ENCODE results near the gene CCDC86.

The CCDC86 gene

DNA sequence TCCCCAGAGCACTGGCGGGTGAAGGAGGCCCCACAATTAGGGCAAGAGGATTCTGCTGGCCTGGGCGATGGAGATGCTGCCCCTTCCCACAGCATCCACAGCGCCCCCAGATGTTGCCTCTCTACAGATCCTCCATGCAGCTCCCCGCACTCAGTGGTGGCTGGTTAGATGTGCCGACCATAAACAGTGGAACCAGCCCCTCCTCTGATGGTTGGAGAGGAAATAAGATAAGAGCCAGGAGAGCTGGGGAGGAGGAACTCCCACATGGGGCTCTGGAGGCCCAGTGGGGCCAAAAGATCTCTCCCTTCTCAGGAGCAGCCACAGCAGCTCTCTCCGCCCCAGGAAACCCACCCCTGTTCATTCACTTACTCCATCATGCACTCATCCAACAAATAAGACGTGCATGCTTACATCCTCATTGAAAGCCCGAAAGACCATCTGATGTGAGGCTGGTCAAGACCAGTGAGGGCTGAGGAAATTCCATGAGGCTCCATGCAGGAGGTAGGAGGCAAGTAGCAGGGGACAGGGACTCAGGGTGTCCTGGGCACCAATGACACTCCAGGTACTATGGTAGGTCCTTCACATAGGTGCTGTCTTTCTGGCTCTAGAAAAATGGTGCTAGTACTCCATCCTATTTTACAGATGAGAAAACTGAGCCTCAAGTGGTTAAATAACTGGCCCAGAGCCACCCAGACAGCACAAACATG lies 12.4 kb downstream of the CCDC86 start:
- DNase-seq: no peak

DNA sequence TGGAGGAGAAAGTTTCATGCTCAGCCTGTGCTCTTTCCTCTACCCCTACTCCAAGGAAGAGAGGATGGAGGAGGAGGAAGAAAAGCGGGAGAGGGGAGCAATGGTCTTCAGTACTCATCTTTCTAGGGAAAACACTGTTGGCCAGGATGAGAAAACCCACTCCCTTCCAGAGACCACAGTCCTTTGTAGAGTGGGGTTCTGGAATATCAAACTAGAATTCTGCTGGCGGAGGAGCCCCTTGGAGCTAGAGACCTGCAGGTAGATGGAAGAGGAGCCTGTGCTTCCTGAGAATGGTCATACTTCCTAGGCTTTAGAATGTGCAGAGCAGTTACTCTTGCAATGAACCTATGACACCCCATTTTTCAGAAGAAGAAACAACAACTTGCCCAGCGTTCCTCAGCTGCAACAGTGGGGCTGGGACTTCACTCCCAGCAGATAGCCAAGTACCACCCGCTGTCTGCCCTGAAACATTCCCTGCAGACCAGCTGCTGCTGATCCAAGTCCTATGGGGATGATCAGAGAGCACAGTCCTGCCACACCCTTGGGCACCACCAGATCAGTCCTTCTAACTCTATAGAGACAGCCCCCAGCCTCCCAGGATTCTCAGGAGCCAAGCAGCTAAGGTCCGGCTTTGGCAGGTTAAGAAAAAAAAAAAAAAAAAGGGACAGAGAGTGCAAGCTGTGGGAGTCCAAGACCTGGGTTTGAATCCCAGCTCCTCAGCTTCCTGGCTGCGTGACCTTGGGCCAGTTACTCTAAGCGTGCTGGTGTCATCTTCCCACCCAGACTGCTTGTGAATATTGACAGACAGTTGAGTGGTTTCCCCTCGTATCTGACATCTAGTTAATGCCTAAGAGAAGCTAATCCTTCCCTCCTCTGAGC lies 13.2 kb downstream of the CCDC86 start:
- no peak for DNase-seq

DNA sequence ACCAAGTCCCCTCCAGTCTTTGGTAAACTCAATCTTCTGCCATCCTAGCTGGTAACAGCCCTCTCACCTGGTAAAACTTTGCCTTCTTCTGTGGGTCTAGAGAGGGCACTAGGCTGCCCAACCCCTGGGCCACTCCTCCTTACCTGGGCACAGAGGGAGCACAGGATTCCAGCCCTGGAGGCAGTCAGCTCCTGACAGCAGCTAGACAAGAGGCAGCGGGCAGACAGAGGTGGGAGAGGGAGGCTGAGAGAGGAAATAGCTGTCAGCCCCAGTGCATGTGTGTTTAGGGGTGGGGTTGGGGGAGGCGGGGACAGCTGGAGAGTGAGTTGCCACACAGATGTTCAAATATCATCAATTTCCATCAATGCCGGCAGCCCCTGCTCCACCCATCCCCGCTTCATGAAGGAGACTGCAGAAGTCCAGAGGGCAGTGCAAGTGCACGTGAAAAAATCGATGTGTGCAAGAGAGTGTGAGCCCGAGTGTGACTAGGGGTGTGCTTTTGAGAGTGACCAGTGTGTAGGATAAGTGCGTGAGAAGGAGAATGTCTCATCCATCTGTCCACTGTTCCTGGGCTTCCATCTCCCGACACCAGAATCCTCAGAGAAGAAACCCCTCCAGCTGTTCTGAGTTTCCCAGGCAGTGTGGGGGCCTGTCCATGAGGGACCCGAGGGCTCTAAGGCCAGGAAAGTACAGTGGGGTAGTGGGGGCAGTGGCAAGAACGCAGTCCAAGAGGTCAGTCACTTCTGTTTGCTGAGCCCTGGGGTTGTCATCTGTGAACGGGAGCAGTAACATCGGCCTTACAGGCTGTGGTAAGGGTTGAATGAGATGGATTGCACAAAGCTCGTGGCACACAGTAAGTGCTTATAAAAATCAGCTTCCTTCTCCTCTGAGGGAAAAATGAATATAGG lies 14.1 kb downstream of the CCDC86 start, which contains the start of gene PTGDR2:
Gene PTGDR2 (minus strand): TSS at position 225 of the 908 bp plus-strand sequence. CDS start 2,228 bp downstream, outside the sequence.
- DNase-seq: no peak

DNA sequence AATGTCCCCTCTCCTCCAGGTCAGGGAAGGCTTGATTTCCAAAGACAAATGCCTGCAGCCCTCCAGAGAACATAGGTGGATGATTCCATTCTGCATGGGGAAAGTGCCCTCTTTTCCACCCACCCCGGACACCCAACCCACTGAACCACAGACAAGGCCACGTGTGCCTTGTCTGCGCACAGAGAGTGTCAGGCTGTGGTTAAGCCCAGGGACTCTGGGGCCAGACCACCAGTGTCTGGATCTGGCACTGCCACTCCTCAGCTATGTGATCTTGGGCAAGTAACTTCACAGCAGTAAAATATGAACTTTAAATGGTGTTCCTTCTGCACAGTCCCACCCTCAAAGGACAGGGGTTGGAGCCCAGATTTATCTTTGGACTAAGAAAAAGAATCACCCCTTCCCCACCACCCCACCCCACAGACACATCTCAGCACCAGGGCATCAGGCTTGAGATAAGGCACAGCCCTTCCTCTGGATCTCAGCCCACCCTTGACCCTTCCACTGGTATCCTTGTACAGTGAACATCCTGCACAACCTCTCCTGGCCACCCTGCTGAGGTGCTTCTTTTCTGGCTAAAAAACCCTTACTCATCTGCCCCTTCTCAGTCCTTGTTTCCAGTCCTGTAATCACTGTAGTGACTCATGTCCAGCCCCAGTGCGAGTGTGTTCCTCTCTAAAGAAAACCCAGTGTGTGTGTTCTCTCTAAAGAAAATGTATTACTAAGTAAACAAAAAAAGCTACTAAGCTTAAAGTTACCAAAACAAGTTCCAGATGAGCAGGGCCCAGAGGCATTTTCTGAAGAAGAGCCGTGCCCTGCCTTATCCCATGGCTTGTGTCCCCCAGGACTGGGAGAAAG lies 15.7 kb downstream of the CCDC86 start:
- no peak for DNase-seq

DNA sequence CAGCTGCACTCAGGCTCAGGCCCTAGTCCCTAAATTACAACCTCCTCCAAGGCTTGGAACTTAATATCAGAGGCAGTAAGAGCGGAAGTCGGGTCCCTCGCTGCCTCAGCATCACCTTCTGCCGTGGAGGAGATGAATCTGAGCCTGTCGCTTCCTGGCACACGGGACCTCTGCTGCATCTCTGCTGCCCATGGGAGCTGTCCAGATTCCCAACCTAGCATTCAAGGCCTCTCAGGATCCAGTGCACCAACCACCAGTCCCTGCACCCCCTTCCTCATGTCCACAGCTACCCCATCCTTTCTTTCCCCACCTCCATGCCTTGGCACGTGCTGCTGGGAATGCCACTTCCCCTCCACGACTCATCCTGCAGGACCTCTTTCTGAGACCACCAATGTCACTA lies 16.3 kb downstream of the CCDC86 start:
- no peak for DNase-seq

DNA sequence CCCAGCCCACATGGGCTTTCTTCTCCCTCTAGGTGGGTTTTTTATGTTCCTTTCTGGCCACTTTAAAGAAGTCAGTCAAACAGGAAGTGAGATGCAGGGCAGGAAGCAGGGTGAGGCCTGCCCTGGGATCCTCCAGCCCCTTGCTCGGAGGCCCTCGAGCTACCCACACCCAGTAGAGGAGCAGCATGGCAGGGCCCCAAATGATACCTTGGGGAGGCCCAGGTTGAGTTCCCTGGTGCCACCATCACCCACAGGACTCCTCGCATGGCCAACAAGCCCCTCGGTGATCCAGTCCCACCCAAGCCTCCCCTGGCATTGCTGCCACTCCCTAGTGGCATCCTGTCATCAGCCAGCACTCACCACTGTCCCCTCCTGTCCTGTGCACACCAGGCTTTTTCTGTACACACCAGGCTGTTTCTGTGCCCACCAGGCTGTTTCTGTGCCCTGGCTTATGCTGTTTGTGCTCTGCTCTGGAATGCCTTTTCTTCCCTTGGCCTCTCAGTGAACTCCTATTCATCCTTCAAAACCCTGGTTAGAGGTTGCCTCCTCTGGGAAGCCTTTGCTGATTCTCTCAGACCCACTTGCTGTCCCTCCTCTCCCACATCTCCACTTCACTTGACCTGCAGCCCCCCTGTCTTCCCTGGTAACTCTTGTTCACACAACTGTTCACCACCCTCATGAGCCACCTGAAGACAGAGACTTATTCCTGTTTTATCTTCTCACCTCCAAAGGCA lies 17.0 kb downstream of the CCDC86 start:
- DNase-seq: no peak

DNA sequence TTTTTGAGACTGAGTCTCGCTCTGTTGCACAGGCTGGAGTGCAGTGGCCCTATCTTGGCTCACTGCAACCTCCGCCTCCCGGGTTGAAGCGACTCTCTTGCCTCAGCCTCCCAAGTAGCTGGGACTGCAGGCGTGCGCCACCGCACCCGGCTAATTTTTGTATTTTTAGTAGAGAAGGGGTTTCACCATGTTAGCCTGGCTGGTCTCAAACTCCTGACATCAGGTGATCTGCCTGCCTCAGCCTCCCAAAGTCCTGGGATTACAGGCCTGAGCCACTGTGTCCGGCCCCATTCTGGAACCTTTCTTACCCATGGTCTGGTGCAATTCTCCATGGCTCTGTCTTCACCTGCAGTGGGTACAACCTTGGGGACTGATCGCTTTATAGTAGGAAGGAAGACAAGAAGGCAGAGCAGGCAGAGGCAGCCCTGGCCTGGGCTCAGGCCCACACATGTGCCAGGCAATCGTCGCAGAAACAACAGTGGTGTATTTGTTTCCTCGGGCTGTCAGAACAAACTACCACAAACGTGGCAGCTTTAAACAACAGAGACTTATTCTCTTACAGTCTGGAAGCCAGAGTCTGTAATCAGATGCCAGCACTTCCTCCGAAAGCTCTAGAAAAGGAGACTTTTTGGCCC lies 17.8 kb downstream of the CCDC86 start:
- no peak for DNase-seq

DNA sequence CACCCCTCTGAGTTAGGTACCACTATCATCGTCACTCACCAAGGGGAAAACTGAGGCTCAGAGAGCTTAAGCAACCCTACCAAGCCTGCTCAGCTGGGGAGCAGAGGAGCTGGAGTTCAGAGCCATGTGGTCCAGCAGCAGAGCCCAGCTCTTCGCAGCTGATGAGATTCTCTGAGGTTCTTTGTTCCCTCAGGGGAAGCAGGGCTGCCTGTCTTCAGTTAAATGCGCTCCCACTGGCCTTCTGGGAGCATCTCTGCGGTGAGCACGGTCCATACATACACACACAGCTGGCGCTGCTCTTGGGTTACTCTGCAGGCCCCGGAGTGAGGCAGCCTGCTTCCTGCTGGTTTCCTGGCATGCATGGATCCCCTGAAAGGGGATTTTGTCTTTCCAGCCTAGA lies 19.0 kb downstream of the CCDC86 start:
- no peak for DNase-seq

DNA sequence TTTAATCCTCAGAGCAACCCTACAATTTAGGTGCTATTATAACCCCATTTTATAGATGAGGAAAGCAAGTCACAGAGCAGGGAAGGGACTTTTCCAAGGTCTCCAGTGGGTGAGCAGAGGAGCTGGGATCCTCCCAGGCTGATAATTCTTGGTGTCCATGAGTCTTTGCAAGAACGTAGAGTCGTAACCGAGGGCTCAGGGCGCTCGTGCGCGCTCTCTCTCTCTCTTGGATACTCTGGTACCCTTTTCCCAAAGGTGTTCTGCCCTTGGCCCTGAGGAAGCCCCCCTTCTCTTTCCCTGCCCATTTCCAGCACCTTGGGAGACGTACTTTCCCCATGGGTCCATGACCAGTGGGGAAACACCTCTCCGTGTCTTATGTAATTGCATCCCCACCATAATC lies 20.3 kb downstream of the CCDC86 start:
- no peak for DNase-seq

DNA sequence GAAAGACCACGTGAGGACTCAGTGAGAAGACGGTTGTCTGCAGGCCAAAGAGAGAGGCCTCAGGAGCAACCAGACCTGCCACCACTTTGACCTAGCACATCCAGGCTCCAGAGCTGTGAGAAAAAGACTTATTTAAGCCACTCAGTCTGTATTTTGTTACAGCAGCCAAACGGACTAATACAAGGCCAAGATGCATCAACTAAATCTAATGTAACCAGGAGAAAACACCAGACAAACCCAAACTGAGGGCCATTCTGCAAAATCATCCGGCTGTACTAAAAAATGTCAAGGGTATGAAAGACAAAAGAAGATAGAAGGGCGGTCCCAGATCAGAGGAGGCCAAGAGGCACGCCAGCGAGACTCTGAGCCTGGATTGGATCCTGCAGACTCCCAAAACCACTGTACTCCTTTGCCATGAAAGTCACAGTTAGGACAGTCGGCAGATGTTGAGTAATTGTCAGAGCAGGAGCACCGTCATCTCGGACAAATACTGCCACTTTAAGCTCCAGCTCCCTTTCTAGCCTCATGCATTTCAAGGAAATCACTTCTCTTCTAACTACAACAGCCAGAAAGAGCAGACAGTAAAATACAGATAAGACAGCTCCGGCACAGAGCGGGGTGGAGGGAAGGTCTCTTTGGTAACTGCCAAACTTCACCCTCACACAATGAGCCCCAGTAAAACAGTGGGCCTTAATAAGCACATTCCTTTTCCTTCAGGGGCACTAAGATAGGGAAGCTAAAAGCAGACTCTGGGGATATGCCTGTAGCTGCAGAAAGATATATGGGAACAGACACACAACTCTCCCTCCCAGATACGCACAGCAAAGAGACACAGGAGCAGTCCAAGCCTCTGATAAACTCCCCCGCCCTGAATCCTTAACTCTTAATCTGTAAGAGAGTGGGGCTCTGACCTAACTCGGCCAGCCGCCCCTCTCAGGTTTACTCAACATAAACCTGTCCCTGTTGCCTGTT lies 21.9 kb downstream of the CCDC86 start:
- DNase-seq: no peak

DNA sequence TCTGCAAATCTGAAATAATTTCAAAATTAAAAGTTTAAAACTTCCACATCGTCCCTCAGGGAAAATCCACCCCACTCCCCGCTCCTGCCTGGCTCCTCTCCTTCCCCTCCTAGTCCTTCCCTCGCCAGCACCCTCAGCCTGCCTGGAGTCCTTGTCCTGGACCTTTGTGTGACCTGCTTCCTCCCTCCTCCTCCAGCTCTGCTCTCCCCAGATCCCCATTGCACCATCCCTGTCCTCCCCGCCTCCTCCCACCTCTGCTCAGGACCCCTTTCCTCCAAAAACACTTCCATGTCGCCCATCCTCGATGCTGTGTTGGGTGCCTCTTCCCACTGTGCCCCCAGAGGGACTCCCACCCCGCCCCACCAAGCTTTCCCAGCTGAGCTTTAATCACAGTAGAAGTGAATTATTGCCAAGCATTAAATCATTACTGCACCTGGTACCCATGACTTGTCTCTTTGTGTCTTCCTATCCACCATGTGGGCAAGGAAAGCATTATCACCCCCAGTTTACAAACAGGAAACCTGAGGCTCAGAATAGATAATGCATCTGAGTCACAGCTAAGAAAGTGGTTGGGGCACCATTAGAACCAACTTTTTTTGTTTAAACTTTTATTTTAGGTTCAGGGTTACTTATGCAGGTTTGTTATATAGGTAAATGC lies 23.1 kb downstream of the CCDC86 start:
- DNase-seq: no peak

DNA sequence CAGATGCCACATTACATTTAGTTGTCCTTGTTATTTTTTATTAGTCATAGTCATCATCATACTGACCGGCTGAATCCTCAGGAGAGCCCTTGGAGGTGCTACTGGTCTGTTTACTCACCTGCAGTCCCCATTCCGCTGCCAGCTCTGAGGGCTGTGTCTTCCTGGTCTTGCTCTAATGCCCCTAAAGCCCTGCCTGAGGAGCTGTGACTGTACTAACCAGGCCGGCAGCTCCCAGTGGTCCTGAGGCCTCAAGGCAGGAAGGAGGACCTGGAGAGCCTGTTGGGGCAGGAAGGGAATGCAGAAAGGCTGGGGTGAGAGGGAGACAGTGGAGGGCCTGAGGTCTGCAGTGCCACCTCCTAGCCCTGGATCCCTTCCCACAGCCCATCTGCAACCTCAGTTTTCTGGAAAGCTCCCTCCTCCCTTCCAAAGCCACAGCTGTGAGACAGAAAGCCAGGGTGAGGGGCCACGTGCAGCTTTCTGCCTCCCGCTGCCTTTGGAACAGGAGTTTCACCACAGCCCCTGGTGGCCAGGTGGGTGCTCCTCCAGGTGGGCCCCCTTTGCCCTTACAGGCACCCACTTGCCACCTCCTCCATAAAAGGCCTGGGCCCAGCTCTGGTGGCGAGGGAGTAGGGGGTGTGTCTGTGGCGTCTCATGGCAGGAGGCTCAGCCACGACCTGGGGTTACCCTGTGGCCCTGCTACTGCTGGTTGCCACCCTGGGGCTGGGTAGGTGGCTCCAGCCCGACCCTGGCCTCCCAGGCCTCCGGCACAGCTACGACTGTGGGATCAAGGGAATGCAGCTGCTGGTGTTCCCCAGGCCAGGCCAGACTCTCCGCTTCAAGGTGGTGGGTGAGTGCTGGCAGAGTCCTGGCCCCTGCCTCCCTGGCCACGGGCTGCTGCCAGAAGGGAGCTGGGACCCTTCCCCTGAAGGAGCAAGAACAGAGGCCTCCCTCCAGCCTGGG lies 25.3 kb downstream of the CCDC86 start, which contains the start of gene ZP1:
Gene ZP1 (plus strand): TSS at position 632 of the 960 bp plus-strand sequence. CDS start 20 bp downstream, at position 652.
- no peak for DNase-seq

DNA sequence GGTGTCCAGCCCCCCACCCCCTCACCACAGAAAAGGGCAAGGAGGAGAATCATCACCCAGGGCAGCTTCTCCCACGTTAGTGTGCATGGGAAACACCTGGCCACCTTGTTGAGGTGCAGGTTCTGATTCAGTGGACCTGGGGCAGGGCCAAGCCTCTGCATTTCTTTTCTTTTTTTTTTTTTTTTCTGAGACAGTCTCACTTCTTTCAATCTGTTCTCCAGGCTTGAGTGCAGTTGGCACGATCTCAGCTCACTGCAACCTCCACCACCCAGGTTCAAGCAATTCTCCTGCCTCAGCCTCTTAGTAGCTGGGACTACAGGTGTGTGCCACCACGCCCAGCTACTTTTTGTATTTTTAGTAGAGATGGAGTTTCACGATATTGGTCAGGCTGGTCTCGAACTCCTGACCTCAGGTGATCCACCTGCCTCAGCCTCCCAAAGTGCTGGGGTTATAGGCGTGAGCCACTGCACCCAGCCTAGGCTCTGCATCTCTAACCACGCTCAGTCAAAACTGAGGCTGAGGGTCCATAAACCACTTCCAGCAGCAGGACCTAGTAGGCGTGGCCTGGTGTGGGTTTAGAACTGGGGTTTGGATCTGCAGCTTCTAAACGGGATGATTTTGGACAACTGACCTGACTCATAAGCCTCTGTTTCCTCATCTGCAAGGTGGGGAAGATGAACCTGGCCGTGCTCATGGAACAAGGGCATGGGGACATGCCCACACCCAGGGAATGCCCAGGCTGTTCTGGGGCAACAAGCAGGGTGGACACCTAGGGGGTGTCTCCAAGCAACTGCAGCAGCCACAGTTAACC lies 26.2 kb downstream of the CCDC86 start:
- DNase-seq: no peak

DNA sequence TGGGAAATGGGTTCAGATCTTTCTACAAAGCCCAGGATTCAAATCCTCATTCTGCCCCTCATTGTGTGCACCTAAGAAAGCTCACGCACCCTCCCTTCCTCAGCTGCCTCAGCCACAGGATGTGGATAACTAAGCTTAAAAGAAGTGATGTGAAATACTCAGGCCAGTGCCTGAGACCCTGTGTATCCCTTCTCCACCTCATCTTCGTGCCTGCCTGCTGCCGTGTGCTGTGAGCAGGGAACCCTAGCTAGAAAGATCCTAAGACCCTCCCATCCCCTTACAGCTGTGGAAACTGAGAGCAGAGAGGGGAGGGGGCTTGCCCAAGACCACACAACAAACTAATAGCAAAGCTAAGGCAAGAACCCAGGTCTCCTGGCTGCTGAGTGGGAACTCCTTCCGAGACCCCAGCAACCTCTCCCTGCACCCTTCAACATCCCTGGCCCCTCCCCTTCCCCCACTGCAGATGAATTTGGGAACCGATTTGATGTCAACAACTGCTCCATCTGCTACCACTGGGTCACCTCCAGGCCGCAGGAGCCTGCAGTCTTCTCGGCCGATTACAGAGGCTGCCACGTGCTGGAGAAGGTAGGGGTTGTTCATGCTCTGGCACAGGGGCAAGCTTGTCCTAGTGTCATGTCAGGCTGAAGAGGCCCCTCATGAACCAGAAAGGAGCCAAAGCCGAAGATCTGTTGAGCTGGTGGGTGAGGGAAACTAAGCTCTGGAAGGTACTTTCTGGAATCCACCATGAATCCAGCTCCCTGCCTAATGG lies 27.0 kb downstream of the CCDC86 start:
- DNase-seq: no peak

DNA sequence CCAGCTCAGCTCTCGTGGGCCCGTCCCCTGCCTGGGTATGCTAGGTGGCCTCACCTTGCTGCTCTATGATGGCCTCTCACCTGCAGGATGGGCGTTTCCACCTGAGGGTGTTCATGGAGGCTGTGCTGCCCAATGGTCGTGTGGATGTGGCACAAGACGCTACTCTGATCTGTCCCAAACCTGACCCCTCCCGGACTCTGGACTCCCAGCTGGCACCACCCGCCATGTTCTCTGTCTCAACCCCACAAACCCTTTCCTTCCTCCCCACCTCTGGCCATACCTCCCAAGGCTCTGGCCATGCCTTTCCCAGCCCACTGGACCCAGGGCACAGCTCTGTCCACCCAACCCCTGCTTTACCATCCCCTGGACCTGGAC lies 27.5 kb downstream of the CCDC86 start:
- DNase-seq: no peak

DNA sequence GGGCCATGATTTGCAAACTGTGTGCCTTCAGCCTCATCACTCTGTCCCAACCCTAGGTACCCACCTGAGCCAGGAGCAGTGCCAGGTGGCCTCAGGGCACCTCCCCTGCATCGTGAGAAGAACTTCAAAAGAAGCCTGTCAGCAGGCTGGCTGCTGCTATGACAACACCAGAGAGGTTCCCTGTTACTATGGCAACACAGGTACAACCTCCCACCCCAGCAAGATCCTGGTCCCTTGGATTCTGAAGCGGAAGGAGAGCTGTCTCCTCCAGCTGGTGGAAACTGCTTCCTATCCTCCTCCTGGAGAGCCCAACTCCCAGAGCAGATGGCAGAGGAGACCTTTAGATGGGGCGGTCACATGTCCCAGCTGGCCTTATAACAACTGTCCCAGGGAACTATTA lies 28.4 kb downstream of the CCDC86 start:
- no peak for DNase-seq

All from SW 1271 (cell line).